ENCODE results near the gene ARID3C.

DNA sequence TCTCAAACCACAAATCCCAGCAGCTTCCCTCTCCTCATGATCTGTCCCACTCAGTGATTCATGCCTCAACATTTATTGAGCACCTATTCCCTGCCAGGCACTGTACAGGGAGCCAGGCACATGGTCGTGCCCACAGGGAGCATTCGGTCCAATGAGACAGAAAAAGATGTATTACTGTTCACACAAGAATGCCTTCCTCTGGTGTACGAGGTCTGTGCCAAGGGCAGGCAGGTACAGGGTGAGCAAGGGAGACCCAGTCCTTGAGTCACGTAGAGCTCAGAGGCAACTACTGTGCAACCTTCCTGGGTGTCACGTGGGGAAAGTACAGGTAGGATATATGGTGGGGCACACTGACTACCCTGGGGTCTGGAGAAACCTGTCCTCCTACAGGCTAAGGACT lies 43.9 kb downstream of the ARID3C start:
- TF ChIP-seq, protein P1, sequence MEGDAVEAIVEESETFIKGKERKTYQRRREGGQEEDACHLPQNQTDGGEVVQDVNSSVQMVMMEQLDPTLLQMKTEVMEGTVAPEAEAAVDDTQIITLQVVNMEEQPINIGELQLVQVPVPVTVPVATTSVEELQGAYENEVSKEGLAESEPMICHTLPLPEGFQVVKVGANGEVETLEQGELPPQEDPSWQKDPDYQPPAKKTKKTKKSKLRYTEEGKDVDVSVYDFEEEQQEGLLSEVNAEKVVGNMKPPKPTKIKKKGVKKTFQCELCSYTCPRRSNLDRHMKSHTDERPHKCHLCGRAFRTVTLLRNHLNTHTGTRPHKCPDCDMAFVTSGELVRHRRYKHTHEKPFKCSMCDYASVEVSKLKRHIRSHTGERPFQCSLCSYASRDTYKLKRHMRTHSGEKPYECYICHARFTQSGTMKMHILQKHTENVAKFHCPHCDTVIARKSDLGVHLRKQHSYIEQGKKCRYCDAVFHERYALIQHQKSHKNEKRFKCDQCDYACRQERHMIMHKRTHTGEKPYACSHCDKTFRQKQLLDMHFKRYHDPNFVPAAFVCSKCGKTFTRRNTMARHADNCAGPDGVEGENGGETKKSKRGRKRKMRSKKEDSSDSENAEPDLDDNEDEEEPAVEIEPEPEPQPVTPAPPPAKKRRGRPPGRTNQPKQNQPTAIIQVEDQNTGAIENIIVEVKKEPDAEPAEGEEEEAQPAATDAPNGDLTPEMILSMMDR (conservative IDR thresholded peaks at IDR 0.05; ENCODE audit: low read length) = no peak
- TF ChIP-seq EZH2phosphoT487 (IDR thresholded peaks at IDR 0.05; ENCODE audit: borderline replicate concordance) = no peak

Measured in Loucy (cell line).